ENCODE data around the gene PIGQ. TPM values are rescaled to one million over a fixed set of nuclear protein-coding genes. Genes with fewer than 3 reads are reported as not detected.

Gene PIGQ
- total RNA-seq, 1 experiment from 2014 or later: 43.8 TPM

GRCh38 chr16:567373-568256 is 2.2 kb upstream of the PIGQ start:
- DNase-seq (ENCODE audit: low read depth): no peak

- DNase-seq (ENCODE audit: low read depth): no peak
These were observed 1.1 kb upstream of the PIGQ start for GRCh38 chr16:568401-569258.

- no peak for DNase-seq (ENCODE audit: low read depth)
These were observed 3.3 kb downstream of the PIGQ start for GRCh38 chr16:572865-573650.

GRCh38 chr16:574021-574760 is 4.4 kb downstream of the PIGQ start:
- DNase-seq (ENCODE audit: low read depth): no peak

GRCh38 chr16:575354-576196 is 5.8 kb downstream of the PIGQ start:
- DNase-seq (ENCODE audit: low read depth): no peak

- no peak for DNase-seq (ENCODE audit: low read depth)
These were observed 6.5 kb downstream of the PIGQ start for GRCh38 chr16:576197-576822.

GRCh38 chr16:576823-577201 is 7.0 kb downstream of the PIGQ start:
- DNase-seq (ENCODE audit: low read depth): no peak

- DNase-seq (ENCODE audit: low read depth): no peak
These were observed 8.0 kb downstream of the PIGQ start for GRCh38 chr16:577796-578195.

- DNase-seq (ENCODE audit: low read depth): no peak
These were observed 8.6 kb downstream of the PIGQ start for GRCh38 chr16:578232-578869.

- no peak for DNase-seq (ENCODE audit: low read depth)
These were observed 9.2 kb downstream of the PIGQ start for GRCh38 chr16:578870-579405.

GRCh38 chr16:580141-580945 is 10.6 kb downstream of the PIGQ start:
- DNase-seq (ENCODE audit: low read depth): no peak

- DNase-seq (ENCODE audit: low read depth): no peak
These were observed 11.3 kb downstream of the PIGQ start for GRCh38 chr16:580946-581498.

- DNase-seq (ENCODE audit: low read depth): no peak
These were observed 12.4 kb downstream of the PIGQ start for GRCh38 chr16:582218-582613.

GRCh38 chr16:582614-583331 is 13.0 kb downstream of the PIGQ start:
- peak; percentile 36 for DNase-seq (ENCODE audit: low read depth)

- no peak for DNase-seq (ENCODE audit: low read depth)
These were observed 13.7 kb downstream of the PIGQ start for GRCh38 chr16:583470-583814.

GRCh38 chr16:583815-584591 is 14.2 kb downstream of the PIGQ start:
- no peak for DNase-seq (ENCODE audit: low read depth)

- DNase-seq (ENCODE audit: low read depth): peak; percentile 42
These were observed 15.6 kb downstream of the PIGQ start for GRCh38 chr16:585351-585750.
